Right kidney (tissue), 1 donor: ENCODE data around the gene VCAM1.

Experiments
- DNase-seq: peaks from one replicate; pipeline ENCODE4 v3.0.0-alpha.2; 2016

The VCAM1 gene

DNA sequence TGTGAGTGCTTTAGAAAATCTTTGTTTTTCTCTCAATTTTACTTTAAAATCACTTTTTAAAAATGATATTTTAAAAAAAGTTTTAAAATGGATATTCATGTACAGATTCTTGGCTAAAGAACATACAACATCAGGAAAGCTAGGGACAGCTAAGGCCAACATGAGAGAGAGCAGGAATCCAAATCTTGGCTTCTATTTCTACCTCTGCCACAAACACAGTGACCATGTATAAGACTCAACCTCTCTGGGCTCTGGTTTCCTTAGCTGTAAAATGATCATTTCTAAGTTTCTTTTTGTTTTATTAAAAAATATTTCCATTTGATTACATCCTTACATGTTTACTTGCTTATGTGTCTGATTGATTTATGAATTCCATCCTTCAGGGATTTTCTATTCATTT, 1.2 kb downstream of the VCAM1 start:
- no peak for DNase-seq

DNA sequence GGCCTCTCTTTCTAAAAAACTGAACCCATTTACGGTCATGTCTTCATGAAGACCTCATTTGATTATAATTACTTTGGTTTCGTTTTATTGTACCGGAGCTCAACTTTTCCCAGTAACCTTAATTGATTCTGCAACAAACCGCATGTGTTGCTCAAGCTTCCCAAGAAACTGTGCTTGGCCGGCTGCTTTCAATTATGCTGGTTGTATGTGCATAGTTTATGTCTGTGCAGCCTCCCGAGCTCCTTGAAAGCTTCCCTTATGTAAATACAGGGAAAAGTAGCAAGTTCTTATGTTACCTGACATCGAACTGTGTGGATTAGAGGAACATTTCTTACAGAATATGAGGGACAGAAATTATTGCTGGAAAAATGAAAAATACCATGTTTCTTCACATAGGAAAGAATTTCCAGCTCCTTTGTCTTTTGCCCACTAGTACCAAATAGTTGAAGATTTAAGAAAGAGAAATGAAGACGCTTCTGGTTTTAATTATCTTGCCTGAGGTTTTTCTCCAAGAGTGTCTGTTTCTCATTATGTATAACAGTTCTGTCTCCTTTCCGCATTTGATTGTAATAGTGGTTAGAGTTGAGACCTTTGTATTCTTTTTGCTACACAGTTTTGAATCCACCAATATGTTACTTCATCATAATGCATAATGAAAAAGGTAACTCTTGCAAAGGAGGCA, 2.1 kb downstream of the VCAM1 start:
- peak; percentile 29 for DNase-seq

DNA sequence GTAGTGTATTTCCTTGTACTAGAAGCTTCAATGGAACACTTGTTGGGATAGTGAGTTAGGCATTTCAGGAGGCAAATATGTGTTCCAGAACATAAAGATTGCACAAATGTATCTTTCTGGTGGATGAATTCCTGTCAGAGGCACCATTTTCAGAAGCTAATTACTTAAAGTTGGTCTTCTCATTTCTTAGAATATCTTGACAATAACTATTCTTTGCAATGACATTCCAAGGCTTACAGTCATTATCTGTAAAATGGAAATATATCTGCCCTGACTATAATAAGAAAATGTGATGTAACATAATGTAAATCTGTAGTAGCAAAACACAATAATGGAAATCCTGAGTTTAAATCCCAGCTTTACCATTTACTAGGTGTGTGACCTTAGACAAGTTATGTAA, 2.7 kb downstream of the VCAM1 start:
- no peak for DNase-seq

DNA sequence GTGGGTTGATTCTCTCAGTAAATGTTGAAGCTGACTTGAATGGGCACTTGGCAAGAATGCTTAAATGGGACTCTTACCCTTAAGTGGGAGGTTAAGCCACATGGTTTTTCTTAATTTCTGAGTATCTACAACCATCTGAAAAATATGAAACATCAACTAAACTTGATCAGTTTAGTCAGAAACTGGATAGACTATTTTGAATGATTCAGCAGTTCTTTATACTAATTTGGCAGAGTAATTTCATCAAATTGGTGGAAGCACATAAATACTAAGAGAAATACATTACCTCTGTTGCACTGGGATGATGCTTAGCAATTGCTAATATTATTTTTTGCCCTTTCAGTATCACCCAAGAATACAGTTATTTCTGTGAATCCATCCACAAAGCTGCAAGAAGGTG, 4.7 kb downstream of the VCAM1 start:
- no peak for DNase-seq

DNA sequence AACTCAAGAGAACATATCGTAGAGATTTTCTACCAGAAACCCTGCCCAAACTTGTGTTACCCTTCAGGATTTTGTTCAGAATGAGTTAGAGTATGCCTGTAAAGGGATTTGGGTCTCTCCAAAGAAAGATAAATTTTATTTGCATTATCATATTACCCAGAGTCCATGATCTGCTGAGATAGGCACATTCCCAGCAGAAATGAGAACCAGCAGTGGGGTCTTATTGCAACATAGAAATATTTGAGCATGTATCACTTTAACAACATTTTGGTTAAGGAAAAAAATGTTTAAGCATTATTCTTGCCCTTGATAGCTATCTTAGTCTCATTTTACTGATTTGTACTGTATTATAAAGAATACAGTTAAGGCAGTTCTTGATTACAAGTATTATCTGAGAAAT, 10.6 kb downstream of the VCAM1 start:
- no peak for DNase-seq

DNA sequence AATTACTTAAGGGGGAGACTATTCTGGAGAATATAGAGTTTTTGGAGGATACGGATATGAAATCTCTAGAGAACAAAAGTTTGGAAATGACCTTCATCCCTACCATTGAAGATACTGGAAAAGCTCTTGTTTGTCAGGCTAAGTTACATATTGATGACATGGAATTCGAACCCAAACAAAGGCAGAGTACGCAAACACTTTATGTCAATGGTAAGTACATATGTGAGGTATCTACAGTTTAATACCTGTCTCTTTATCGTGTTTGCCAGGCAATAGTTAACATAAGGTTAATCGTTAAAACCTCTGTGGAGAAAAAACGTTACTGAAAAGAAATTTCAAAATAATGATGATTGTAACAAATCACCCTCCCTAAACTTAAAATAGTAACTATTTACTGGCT, 11.8 kb downstream of the VCAM1 start:
- no peak for DNase-seq

DNA sequence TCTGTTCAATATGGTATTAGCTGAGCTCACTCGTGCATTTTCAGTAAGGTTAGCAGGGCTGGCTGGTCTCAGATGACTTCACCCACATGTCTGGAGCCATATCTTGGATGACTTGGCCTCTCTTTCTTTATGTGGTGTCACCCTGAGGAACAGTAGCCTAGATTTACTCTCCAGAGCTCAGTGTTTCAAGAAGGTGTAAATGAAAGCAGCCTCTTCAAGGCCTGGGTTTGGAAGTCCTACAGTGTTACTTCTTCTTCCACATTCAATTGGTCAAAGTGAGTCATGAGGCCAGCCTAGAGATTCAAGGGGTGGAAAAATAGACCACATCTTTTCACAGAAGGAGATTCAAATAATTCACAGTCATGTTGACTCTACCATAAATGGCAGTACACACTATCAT, 12.2 kb downstream of the VCAM1 start:
- DNase-seq, result no peak

DNA sequence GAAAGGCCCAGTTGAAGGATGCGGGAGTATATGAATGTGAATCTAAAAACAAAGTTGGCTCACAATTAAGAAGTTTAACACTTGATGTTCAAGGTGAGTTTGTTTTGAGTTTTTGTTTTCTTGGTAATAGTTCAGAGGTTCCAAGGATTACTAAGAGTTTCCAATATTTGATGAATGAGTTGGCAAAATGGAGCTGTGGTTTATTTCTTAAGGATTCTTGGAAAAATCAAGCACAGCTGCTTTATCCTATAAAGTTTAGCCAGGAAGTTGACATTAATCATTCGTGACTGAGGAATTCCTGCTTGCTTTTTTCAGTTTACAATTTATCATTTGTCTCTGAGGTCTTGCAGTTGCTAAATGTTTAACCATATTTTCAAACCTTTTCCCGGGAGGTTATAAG, 15.1 kb downstream of the VCAM1 start:
- DNase-seq, result peak; percentile 8

DNA sequence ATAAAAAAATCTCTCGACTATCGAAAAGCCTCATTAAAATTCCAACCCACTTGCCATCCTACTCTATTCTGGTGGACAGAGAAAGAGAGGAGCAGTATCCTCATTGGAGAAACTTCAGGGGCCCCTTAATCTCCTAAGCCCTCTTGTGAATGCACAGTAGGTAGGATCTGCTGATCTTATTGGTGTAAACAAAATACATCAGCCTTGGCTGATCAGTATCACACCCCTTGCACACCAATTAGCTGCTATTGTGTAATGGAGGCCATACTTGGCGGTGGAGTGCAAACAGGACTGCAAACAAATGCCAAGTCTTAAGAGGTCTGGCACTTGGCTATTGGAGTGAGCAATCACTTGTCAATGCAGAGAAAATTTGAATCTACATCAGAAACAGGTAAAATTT, 15.7 kb downstream of the VCAM1 start:
- DNase-seq, result no peak

DNA sequence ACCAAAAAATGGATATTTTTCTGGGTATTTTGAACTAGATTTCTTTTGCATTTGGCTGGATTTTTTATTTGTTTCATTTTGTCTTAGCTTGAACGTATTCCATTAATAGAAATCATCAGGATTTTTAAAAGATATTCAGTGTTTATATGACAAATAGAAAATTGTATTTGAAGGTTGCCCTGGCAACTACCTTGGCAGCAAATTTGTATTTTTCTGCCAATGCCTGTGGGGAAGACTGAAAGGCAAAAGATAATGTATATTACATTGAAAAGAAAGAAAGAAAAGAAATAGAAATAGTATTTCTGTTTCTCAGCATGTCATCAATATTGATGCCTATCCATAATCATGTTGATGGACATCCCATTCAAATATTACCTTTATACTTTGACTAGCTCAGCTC, 16.8 kb downstream of the VCAM1 start:
- DNase-seq, result no peak

DNA sequence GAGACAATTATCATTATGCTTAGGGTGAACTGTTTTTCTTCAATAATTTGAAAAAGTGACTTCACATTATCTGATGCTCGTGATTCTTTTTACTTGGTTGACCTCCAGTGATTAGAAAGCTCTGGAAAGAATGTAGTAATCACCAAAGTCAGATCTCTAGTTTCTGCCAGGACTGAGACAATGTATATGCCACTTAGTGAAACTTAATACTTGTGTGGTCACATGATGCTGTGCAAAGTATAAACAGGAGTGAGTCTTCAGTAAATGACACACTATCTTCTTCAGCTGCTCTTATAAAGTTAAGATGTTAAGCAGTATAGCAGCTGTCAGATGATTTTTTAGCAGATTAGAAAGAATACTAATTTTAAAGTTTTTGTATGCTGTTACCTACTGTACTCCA, 17.2 kb downstream of the VCAM1 start:
- DNase-seq, result no peak

DNA sequence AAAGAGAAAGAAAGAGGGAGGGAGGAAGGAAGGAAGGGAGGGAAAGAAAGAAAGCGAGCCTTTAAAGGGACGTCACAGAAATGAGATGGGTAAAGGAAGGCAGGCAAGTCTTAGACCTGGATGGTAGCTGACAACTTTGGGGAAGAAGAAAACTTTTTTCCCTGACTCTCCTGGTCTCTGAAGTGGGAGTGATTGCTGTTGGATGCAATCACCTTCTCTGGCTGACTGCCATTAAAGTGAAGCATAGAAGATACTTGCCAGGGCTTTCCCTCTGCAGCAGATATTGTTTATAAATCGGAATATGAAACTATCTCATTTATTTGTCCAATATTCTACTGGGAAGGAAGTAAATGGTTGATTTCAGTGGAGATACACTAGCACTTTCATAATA, 27.0 kb downstream of the VCAM1 start:
- no peak for DNase-seq

DNA sequence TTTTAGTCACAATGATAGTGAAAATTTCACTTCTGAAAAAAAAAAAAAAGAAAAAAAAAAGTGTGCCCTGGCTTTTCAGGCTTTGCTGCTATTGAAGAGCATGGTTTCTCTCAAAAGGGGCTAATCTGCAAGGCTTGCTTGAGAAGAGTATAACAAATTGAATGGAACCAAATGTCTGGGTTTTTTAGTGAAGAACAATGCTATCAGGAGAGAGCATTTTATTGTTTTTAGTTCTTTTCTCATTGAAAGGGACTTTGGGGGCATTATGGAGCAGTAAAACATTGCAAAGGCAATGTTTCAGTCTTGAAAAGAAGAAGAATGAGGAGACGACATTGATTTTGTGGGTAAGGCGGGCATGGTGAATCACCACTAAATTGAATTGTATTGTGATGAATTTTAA, 28.2 kb downstream of the VCAM1 start:
- no peak for DNase-seq

DNA sequence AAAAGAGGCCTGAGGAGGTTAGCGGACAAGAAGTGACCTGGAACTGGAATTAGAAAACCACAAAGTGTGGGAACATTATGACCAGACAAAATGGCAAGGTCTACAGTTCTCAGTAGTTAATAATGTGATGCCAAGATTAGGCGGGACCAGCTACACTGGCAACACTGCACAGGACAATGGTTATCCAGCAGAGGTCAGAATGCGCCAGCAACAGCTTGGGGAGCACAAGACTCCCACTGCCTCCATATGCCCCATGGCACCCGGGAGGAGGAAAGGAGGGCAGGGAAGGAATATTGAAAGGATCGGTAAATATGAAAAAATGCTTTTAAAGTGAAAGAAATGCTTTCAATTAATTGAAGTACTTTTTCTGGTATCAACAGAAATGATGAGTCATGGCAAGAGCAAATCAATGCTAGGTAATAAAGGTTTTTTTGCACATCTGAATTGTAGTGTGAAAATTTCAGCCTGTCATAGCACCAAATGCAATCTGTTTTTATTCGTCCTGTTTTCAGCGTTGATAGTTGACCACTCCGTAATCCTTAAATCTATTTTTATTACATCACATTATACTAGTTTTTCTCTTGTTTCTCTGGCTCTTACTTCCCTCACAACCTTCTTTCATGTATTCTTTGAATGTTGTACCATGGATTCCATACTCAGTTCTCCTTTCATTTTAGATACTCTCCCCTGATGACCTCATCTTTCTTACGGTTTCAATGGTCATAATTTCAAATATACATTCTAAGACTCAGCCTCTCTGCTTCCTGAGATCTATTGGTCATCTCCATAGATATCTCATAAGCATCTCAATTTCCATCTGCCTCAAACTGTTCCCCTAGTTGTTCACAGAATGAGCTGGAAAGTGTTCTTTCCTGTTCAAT, 30.7 kb downstream of the VCAM1 start:
- no peak for DNase-seq

DNA sequence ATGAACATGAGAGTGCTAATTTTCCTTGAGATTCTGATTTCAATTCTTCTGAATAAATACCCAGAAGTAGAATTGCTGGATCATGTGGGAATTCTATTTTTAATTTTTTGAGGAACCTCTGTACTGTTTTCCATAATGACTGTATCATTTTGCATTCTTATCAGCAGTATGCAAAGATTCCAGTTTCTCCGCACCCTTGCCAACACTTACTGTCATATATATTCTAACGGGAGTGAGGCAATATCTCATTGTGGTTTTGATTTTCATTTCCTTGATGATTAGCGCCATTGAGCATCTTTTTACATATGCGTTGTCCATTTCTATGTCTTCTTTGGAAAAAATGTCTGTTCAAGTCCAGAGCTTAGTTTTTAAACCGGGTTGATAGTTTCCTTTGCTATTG, 33.2 kb downstream of the VCAM1 start:
- DNase-seq, result no peak

DNA sequence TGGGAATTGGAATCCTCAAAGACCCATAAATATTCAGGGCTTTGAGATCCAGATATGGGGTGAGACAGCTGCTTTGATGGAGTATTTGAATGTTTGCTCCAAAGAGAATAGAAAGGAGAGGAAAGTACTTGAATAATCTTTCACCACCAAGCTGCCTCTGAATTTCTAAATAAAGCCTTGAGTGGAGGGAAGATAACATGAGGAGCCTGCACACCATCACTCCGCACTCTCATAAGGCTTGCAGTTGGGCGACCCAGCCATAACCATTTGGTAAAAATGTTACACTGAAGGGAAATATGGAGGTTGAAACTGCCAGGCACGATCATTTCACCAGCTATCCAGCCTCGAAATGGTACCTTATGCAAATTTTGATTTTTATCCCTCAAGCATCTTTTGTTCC, 38.4 kb downstream of the VCAM1 start:
- DNase-seq, result no peak

DNA sequence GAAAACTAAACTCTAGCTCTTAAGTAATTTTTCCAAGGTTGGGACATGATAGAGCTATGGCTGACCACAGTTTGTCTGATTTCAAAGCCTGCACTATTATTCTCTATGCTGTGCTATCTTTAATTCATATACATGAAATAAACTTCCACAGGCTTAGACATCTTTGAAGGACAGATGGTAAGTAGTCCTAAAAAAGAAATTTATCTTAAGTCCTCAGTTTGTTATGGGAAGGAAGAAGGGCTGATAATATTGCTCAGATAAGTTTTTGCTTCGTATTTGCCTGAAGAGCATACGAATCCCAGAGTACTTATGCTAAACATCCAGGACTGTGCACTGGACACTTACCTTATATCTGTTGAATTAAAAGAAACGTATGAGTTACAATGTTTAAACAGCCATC, 39.6 kb downstream of the VCAM1 start:
- no peak for DNase-seq

DNA sequence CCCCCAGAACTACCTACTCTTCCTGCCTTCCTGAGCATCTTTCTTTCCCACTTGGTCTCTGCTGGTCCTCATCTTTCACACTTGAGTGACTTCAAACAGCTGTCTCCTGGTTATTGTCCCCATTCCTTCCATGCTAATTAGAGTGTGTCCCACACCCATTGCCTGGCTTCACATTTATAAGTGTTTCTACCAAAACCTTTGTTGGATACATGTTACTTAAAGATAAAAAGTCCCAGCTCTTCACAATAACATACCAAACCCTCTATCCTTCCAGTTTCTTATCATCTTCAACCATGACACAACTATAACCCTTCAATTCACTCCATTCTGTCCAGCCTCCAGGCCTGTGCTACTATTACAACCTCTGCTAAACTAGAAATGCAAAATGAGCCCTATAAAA, 41.0 kb downstream of the VCAM1 start:
- no peak for DNase-seq

DNA sequence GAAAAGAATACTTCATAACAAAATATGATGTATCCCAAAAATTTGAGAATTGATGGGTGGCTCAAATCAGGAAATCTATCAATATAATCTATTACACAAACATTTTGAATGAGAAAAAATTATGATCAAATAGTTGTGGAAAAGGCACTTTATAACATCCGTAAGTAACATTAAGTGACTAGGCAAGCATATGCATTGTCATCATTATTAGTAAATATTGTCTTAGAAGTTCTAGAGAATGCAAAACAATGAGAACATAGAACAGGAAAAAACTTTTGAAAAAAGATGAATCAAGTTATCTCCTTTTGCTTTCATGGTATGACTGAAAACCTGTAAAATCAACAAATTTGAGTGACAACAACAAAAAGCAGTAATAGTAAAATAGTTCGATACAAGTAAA, 42.9 kb downstream of the VCAM1 start:
- no peak for DNase-seq

DNA sequence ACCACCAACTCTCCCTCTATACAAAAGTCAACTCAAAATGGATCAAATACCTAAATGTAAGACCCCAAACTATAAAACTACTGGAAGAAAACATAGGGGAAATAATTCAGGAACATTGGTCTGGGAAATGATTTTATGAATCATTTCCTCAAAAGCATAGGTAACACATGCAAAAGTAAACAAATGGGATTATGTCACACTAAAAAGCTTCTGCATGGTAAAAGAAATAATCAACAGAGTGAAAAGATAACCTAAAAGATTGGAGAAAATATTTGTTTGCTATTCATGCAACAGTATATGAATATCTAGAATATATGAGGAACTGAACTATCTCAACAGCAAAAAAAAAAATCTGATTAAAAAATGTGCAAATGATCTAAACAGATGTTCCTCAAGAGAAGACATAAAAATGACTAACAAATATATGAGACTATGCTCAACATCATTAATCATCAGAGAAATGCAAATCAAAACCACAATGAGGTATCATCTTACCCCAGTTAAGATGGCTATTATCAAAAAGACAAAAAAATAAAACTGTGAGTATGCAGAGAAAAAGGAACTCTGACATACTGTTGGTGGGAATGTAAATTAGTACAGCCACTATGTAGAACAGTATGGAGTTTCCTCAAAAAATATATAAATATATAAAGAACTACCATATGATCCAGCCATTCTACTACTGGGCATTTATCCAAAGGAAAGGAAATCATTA, 47.8 kb downstream of the VCAM1 start:
- no peak for DNase-seq

DNA sequence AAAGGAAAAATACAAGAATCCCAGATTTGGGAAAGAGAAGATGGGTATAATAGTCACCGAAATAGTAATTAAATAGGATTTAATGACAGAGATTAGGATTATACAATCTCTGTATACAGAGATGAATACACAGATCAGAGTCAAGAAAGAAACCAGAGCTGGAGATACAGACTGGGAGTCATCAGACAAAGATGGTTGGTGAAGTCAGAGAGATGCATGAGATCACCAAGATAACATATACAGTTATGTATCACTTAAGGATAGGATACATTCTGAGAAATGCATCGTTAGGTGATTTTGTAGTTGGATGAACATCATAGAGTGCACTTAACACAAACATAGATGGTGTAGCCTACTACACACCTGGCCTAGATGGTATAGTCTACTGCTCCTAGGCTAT, 49.8 kb downstream of the VCAM1 start:
- DNase-seq, result no peak

DNA sequence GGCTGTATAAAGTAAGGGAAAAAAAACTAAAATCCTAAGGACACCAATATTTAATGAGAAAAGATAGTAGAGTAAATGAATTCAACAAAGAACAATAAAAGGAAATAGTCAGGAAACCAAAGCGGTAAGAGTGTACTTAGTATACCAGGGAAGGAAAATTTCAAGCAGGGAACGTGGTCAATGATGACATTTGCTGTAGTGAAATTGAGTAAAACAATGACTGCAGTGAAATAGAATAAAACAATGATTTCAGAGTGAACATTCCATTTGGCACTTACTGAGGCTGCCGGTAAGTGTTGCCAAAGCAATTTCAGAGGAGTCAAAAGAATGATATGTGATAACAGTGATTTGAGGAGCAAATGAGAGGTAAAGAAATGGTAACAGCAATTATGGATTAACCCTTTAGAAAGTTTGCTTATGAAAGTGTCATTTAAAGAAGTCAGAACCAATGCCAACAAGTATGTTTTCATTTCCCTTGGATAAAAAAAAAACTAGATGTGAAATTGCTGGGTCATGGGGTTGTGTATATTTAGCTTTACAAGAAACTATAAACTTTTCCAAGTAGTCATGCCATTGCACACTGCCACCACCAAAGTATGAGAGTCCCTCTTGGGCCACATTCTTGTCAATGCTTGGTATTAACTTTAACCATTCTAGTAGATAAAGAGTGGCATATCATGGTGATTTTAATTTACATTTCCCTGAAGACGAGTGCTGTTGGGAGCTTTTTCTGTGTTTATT, 50.5 kb downstream of the VCAM1 start:
- no peak for DNase-seq

DNA sequence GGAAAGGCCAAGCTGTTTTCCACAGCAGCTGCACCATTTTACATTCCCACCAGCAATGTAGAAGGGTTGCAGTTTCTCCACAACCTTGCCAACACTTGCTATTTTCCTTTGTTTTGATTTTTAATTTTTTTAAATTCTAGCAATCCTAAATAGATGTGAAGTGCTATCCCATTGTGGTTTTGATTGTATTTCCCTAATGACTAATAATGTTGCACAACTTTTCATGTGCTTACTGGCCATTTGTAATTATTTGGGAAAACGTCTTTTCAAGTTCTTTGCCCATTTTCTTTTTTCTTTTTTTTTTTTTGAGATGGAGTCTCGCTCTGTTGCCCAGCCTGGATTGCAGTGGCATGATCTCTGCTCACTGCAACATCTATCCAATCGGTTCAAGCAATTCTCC, 53.9 kb downstream of the VCAM1 start:
- DNase-seq, result no peak
